Mammary epithelial cell (primary cell): Measurements from ENCODE around the gene TENM3.

Experiments used
- EZH2 ChIP-seq: IDR thresholded peaks from 2 replicates; pipeline ENCODE4 v1.6.1; 2012; ENCODE audit warnings: low read length, inconsistent platforms, borderline replicate concordance
- TF ChIP-seq, protein P1 (sequence below), 2 donors: IDR thresholded peaks in 1 of 2; conservative IDR thresholded peaks in 1 of 2; 2 replicates each; pipeline ENCODE4 v1.5.1; 2011 to 2012; ENCODE audit warnings: inconsistent platforms in 2 of 2, low read length in 2 of 2, mild to moderate bottlenecking in 2 of 2, control low read depth in 1 of 2, low read depth in 1 of 2; ENCODE audit not compliant: insufficient read depth in 1 of 2; ENCODE audit errors: extremely low read depth in 1 of 2

DNA sequence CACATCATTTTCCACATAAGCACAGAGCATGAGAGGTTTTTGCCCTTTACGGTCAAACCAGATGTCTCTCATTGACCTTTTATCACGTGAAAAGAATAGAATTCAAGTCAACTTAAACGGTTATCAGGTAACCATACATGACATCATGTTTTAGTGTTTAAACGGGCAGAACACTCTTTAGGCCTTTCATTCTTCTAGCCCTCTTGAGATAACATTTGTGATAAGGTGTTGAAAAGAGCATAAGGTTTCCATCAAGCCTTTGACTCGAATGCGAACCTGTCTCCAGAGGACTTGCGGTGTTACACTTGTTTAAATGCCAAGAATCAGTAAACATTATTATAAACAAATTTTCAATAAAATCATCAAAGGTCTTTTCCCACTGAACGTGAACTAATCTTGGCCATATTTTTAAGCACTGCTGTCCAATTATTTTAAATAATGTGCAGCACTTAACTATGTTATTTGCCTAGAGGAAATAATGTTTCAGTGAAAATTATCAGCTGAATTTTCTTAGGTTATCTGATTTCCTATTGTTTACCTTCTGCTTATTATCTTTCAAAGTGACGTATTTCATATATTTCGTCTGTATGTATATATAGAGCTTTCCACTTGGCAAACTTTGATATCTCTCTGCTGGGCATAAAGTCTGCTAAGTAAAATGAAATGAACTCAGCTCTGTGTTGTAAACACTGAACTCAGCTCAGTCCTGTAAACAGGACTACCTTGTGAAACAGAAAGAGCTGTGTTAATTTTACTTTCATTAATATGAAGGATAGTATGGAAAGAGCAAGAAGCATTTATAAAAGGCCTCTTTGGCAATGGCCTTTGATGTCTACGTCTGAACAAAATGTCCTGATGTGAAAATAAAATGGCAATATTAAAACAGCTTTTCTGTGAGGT, 33.3 kb downstream of the TENM3 start:
- TF ChIP-seq, protein P1, sequence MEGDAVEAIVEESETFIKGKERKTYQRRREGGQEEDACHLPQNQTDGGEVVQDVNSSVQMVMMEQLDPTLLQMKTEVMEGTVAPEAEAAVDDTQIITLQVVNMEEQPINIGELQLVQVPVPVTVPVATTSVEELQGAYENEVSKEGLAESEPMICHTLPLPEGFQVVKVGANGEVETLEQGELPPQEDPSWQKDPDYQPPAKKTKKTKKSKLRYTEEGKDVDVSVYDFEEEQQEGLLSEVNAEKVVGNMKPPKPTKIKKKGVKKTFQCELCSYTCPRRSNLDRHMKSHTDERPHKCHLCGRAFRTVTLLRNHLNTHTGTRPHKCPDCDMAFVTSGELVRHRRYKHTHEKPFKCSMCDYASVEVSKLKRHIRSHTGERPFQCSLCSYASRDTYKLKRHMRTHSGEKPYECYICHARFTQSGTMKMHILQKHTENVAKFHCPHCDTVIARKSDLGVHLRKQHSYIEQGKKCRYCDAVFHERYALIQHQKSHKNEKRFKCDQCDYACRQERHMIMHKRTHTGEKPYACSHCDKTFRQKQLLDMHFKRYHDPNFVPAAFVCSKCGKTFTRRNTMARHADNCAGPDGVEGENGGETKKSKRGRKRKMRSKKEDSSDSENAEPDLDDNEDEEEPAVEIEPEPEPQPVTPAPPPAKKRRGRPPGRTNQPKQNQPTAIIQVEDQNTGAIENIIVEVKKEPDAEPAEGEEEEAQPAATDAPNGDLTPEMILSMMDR (conservative IDR thresholded peaks at IDR 0.05 in 1 of 2, IDR thresholded peaks at IDR 0.05 in 1 of 2; ENCODE audit: extremely low read depth in 1 of 2, insufficient read depth in 1 of 2, low read depth in 1 of 2, low read length in 2 of 2) = no peak
- no peak for TF ChIP-seq EZH2
